B cell (primary cell): Measurements from ENCODE around the gene HIVEP1. TPM values are rescaled to one million over a fixed set of nuclear protein-coding genes. Genes with fewer than 3 reads are reported as not detected.

Source experiments
- ATAC-seq: fragments of 200-7000 bp; cut with Tn5 transposase; one replicate; pipeline ENCODE4 v1.10.0; 2021; ENCODE audit warnings: low read depth, mild to moderate bottlenecking, moderate number of reproducible peaks, moderate library complexity
- CTCF ChIA-PET: fragments of 350-600 bp; sonication (Branson Sonifier 250); formaldehyde crosslinking; loops from one replicate; lab custom pipeline; 2021; ENCODE audit warnings: antibody characterized with exemption, inconsistent platforms; lab: Charles Lee
- POLR2A ChIA-PET: fragments of 350-600 bp; sonication (Branson Sonifier 250); formaldehyde crosslinking; loops from one replicate; lab custom pipeline; 2021; ENCODE audit warnings: antibody characterized with exemption; lab: Charles Lee
- DNase-seq: peaks from one replicate; pipeline ENCODE4 v3.0.0; 2013
- H2AFZ ChIP-seq: 2 replicates; pipeline ENCODE4 v1.6.1; 2012; ENCODE audit warnings: mild to moderate bottlenecking, low read depth, low read length; ENCODE audit not compliant: insufficient read depth, poor library complexity, severe bottlenecking
- H3K27ac ChIP-seq, 2 donors: 1 replicate in 1 of 2; 2 replicates in 1 of 2; pipeline ENCODE4 v1.5.1; 2012 to 2013; ENCODE audit warnings: low read length in 2 of 2, mild to moderate bottlenecking in 2 of 2, moderate library complexity in 1 of 2
- H3K27me3 ChIP-seq, 4 experiments: fragments of 200-600 bp in 1 of 4; sonication (generic) in 1 of 4; replicated peaks in 1 of 4; 1 replicate in 2 of 4; 2 replicates in 2 of 4; pipeline versions ENCODE4 v1.6.1 to v1.7.0; 2013 to 2016; ENCODE audit warnings: low read length in 3 of 4, mild to moderate bottlenecking in 2 of 4, mixed read lengths in 1 of 4, moderate library complexity in 1 of 4; ENCODE audit not compliant: insufficient read depth in 4 of 4, control insufficient read depth in 3 of 4; ENCODE audit errors: control extremely low read depth in 1 of 4
- H3K36me3 ChIP-seq, 2 experiments: replicated peaks in 1 of 2; 1 replicate in 1 of 2; 2 replicates in 1 of 2; pipeline versions ENCODE4 v1.6.1 to v1.7.1; 2013; ENCODE audit warnings: low read length in 1 of 2; ENCODE audit not compliant: insufficient read depth in 2 of 2, control insufficient read depth in 1 of 2; ENCODE audit errors: control extremely low read depth in 1 of 2, extremely low read depth in 1 of 2
- H3K4me1 ChIP-seq, 2 donors: fragments of 200-600 bp in 1 of 2; sonication (generic) in 1 of 2; 1 replicate in 1 of 2; 2 replicates in 1 of 2; pipeline versions ENCODE4 v1.5.1 to v1.6.1; 2013 to 2017; ENCODE audit warnings: low read length in 2 of 2; ENCODE audit not compliant: control insufficient read depth in 2 of 2, insufficient read depth in 2 of 2
- H3K4me2 ChIP-seq: replicated peaks from 2 replicates; pipeline ENCODE3; 2012; ENCODE audit warnings: mild to moderate bottlenecking, low read depth, low read length; ENCODE audit not compliant: poor library complexity, severe bottlenecking
- H3K4me3 ChIP-seq, 5 experiments: fragments of 200-600 bp in 1 of 5; sonication (generic) in 1 of 5; 1 replicate in 3 of 5; 2 replicates in 2 of 5; pipeline versions ENCODE4 v1.5.1 to v1.7.0; 2011 to 2016; ENCODE audit warnings: low read length in 4 of 5, mild to moderate bottlenecking in 4 of 5, low read depth in 2 of 5, control low read depth in 1 of 5, moderate library complexity in 1 of 5; ENCODE audit not compliant: insufficient read depth in 1 of 5; ENCODE audit errors: control extremely low read depth in 1 of 5, extremely low read depth in 1 of 5
- H3K79me2 ChIP-seq: fragments of 200-600 bp; sonication (generic); one replicate; pipeline ENCODE4 v1.6.0; 2016; ENCODE audit warnings: low read length; ENCODE audit not compliant: control insufficient read depth, insufficient read depth
- H3K9ac ChIP-seq: fragments of 200-600 bp; sonication (generic); 2 replicates; pipeline ENCODE4 v1.6.1; 2017; ENCODE audit warnings: mild to moderate bottlenecking, low read length, moderate library complexity
- H3K9me3 ChIP-seq, 3 donors: one replicate each; pipeline versions ENCODE4 v1.6.1 to v1.7.1; 2013; ENCODE audit warnings: low read length in 2 of 3; ENCODE audit not compliant: control insufficient read depth in 2 of 3, insufficient read depth in 1 of 3; ENCODE audit errors: control extremely low read depth in 1 of 3
- H4K20me1 ChIP-seq: 2 replicates; pipeline ENCODE4 v1.6.0; 2012; ENCODE audit warnings: mild to moderate bottlenecking, low read length; ENCODE audit not compliant: insufficient read depth, control insufficient read depth, poor library complexity, severe bottlenecking
- H3K27ac Mint-ChIP-seq: one replicate; pipeline ENCODE4 v1.8.0; 2021; ENCODE audit warnings: mixed read lengths
- H3K27me3 Mint-ChIP-seq: one replicate; pipeline ENCODE4 v1.8.0; 2021; ENCODE audit warnings: mixed read lengths
- H3K4me1 Mint-ChIP-seq: one replicate; pipeline ENCODE4 v1.8.0; 2021; ENCODE audit warnings: mixed read lengths
- H3K4me3 Mint-ChIP-seq: one replicate; pipeline ENCODE4 v1.8.0; 2021; ENCODE audit warnings: mixed read lengths
- H3K9me3 Mint-ChIP-seq: one replicate; pipeline ENCODE4 v1.8.0; 2022; ENCODE audit warnings: mixed read lengths; ENCODE audit not compliant: insufficient read depth
- CTCF ChIP-seq: fragments of 200-600 bp; IDR thresholded peaks from one replicate; pipeline ENCODE4 v1.8.0; 2022; ENCODE audit warnings: antibody characterized with exemption, mild to moderate bottlenecking
- EZH2 ChIP-seq: IDR thresholded peaks from 2 replicates; pipeline ENCODE4 v1.6.1; 2012; ENCODE audit warnings: borderline replicate concordance, low read depth, mild to moderate bottlenecking, moderate library complexity, low read length; ENCODE audit not compliant: insufficient read depth, poor library complexity, severe bottlenecking
- WGBS: methylation state at CpG from one replicate; pipeline ENCODE4 v1.1.5; 2013; ENCODE audit warnings: missing lambda C conversion rate; ENCODE audit not compliant: insufficient coverage; 5-methylcytosine and 5-hydroxymethylcytosine counted together
- intact Hi-C: fragments of 100-400 bp; cut with micrococcal nuclease; formaldehyde crosslinking; loops from one replicate; pipeline ENCODE4 v1.10.0; 2022
- polyA plus RNA-seq: library from polyadenylated mRNA; depleted of rRNA; stranded (reverse); fragments of >200 nt; gene quantifications from 2 replicates; pipeline ENCODE4 v1.2.3, GENCODE V29; 2012
- total RNA-seq, 2 donors: library from RNA; stranded (reverse); fragments of 120-200 nt in 1 of 2; gene quantifications; 1 replicate in 1 of 2; 2 replicates in 1 of 2; pipeline versions ENCODE4 v1.2.3 to v1.2.4, GENCODE V29; 2013 to 2022

HIVEP1 gene
- total and polyA plus RNA-seq, 2 donors (not counting 1 experiment from before 2014, with no cell fraction given), result 11.3 to 96.5 TPM

- Mint-ChIP-seq H3K9me3 (no peaks in the 10 kb centered on the region), H3K27me3 (no peaks in the 10 kb centered on the region), H3K27ac (no peak overlapping the region), H3K4me3 (no peak overlapping the region), H3K4me1 (peaks cover 36% of the 10 kb centered on the region)
- no peak for DNase-seq
- POLR2A ChIA-PET, result no interaction called here
- Histone ChIP-seq H3K27ac (no peak overlapping the region), H3K36me3 (peaks cover 0 to 23% of the 10 kb centered on the region in 2 experiments), H3K9me3 (peaks cover 0 to 2% (median 0%) of the 10 kb centered on the region in 3 donors), H3K4me3 (no peak overlapping the region), H3K9ac (no peak overlapping the region), H4K20me1 (peaks cover 14% of the 10 kb centered on the region), H2AFZ (no peak overlapping the region), H3K27me3 (no peaks in the 10 kb centered on the region), H3K4me2 (no peak overlapping the region), H3K79me2 (peaks cover 97% of the 10 kb centered on the region), H3K4me1 (peaks cover 0 to 8% of the 10 kb centered on the region in 2 donors)
- intact Hi-C loops, result no loop called here
- CTCF ChIA-PET, result interaction anchor here (0.6 to 1.6 kb wide), 2 partner anchors 192 to 211 kb away, joined by 4 to 6 read pairs; no protein-coding TSS in a partner anchor
- TF ChIP-seq CTCF (no peak), EZH2 (no peak)
- WGBS, result 100% methylated on average over 3 of the region's 7 CpGs
- ATAC-seq, result no peak
These were observed 10.9 kb downstream of the HIVEP1 start for GRCh38 chr6:12022953-12023388.

- no peak overlapping the region for H3K9ac ChIP-seq
- no peak overlapping the region for H3K27ac ChIP-seq
- no peaks in the 10 kb centered on the region for H3K27me3 Mint-ChIP-seq
- H4K20me1 ChIP-seq, result peaks cover 17% of the 10 kb centered on the region
- peaks cover 39% of the 10 kb centered on the region for H3K4me1 Mint-ChIP-seq
- DNase-seq (no peak), ATAC-seq (no peak)
- H3K4me1 ChIP-seq, result peaks cover 0 to 8% of the 10 kb centered on the region in 2 donors
- no peak overlapping the region for H3K4me2 ChIP-seq
- no peaks in the 10 kb centered on the region for H3K9me3 Mint-ChIP-seq
- no peak overlapping the region for H3K27ac Mint-ChIP-seq
- peaks cover 0 to 12% of the 10 kb centered on the region in 2 experiments for H3K36me3 ChIP-seq
- H3K4me3 Mint-ChIP-seq, result no peak overlapping the region
- H3K9me3 ChIP-seq, result peaks cover 0 to 3% (median 2%) of the 10 kb centered on the region in 3 donors
- no peak overlapping the region for H3K4me3 ChIP-seq
- POLR2A ChIA-PET, result no interaction called here
- H3K79me2 ChIP-seq, result peaks cover 97% of the 10 kb centered on the region
- H3K27me3 ChIP-seq, result no peaks in the 10 kb centered on the region
- intact Hi-C loops, result no loop called here
- CTCF ChIA-PET, result interaction anchor here (1.6 kb wide), 1 partner anchor 210 kb away, joined by 4 read pairs; no protein-coding TSS in a partner anchor
- no peak overlapping the region for H2AFZ ChIP-seq
- no CpG with 5 or more reads among the region's 2 CpGs for WGBS
- TF ChIP-seq EZH2 (no peak), CTCF (no peak)
These were observed 12.1 kb downstream of the HIVEP1 start for GRCh38 chr6:12024216-12024615.
